C4-2B (cell line): ENCODE measurements around the gene ZSWIM5.

Source experiments
- CTCF ChIP-seq: fragments of 450-650 bp; conservative IDR thresholded peaks from 2 replicates; pipeline ENCODE4 v1.5.1; 2017; ENCODE audit warnings: mild to moderate bottlenecking
- ZFX ChIP-seq: fragments of 450-650 bp; IDR thresholded peaks from 2 replicates; pipeline ENCODE4 v1.6.1; 2017

GRCh38 chr1:45250544-45250943 lies 44.1 kb upstream of the ZSWIM5 start:
- TF ChIP-seq CTCF (no peak), ZFX (no peak)
